H9 (cell line): ENCODE results near the gene FARP1. TPM values are rescaled to one million over a fixed set of nuclear protein-coding genes. Genes with fewer than 3 reads are reported as not detected.

ENCODE experiments used
- DNase-seq: peaks from one replicate; pipeline ENCODE4 v3.0.0-alpha.2; 2017
- H2AFZ ChIP-seq: one replicate; pipeline ENCODE4 v1.6.1; 2013; ENCODE audit warnings: mild to moderate bottlenecking, low read length, control low read depth, moderate library complexity
- H2AK5ac ChIP-seq: 2 replicates; pipeline ENCODE4 v1.6.1; 2013; ENCODE audit warnings: low read length, control low read depth, mixed read lengths; ENCODE audit not compliant: insufficient read length
- H2BK120ac ChIP-seq: one replicate; pipeline ENCODE4 v1.6.1; 2013; ENCODE audit warnings: low read depth, mild to moderate bottlenecking, low read length, control low read depth, inconsistent platforms; ENCODE audit not compliant: poor library complexity, severe bottlenecking
- H2BK12ac ChIP-seq: 2 replicates; pipeline ENCODE4 v1.6.1; 2013; ENCODE audit warnings: low read length, control low read depth, mixed read lengths, low read depth; ENCODE audit not compliant: insufficient read length
- H2BK15ac ChIP-seq: 2 replicates; pipeline ENCODE4 v1.6.1; 2013; ENCODE audit warnings: low read depth, low read length, control low read depth
- H2BK20ac ChIP-seq: one replicate; pipeline ENCODE4 v1.6.1; 2013; ENCODE audit warnings: low read depth, mild to moderate bottlenecking, low read length, control low read depth, inconsistent platforms; ENCODE audit not compliant: poor library complexity, severe bottlenecking
- H2BK5ac ChIP-seq: 2 replicates; pipeline ENCODE4 v1.6.1; 2013; ENCODE audit warnings: low read length, control low read depth, mixed read lengths; ENCODE audit not compliant: insufficient read length
- H3K14ac ChIP-seq: 2 replicates; pipeline ENCODE4 v1.6.1; 2013; ENCODE audit warnings: low read length, control low read depth; ENCODE audit not compliant: insufficient read depth
- H3K18ac ChIP-seq: 2 replicates; pipeline ENCODE4 v1.6.1; 2013; ENCODE audit warnings: low read depth, mild to moderate bottlenecking, mixed read lengths, low read length, control low read depth; ENCODE audit not compliant: insufficient read length
- H3K23ac ChIP-seq: 2 replicates; pipeline ENCODE4 v1.6.1; 2013; ENCODE audit warnings: low read length, control low read depth, mixed read lengths, low read depth; ENCODE audit not compliant: insufficient read length
- H3K23me2 ChIP-seq: 2 replicates; pipeline ENCODE4 v1.6.1; 2013; ENCODE audit warnings: low read depth, mild to moderate bottlenecking, mixed read lengths, low read length, control low read depth; ENCODE audit not compliant: insufficient read length, poor library complexity, severe bottlenecking
- H3K27ac ChIP-seq: 2 replicates; pipeline ENCODE4 v1.5.1; 2013; ENCODE audit warnings: low read length, control low read depth, mixed read lengths, low read depth; ENCODE audit not compliant: insufficient read length
- H3K27me3 ChIP-seq: 2 replicates; pipeline ENCODE4 v1.6.1; 2013; ENCODE audit warnings: low read length, control low read depth, inconsistent platforms; ENCODE audit not compliant: insufficient read depth
- H3K4ac ChIP-seq: 2 replicates; pipeline ENCODE4 v1.6.1; 2013; ENCODE audit warnings: low read depth, mild to moderate bottlenecking, control low read depth, inconsistent platforms, low read length, moderate library complexity
- H3K4me1 ChIP-seq: 2 replicates; pipeline ENCODE4 v1.6.1; 2013; ENCODE audit warnings: low read length, control low read depth, inconsistent platforms; ENCODE audit not compliant: insufficient read depth
- H3K4me2 ChIP-seq: 2 replicates; pipeline ENCODE4 v1.6.1; 2013; ENCODE audit warnings: low read length, control low read depth, mixed read lengths; ENCODE audit not compliant: insufficient read length, insufficient read depth
- H3K56ac ChIP-seq: 2 replicates; pipeline ENCODE4 v1.6.1; 2013; ENCODE audit warnings: low read depth, mild to moderate bottlenecking, mixed read lengths, low read length, control low read depth; ENCODE audit not compliant: insufficient read length
- H3K79me1 ChIP-seq: 2 replicates; pipeline ENCODE4 v1.6.1; 2013; ENCODE audit warnings: low read depth, mild to moderate bottlenecking, moderate library complexity, low read length, control low read depth, inconsistent platforms; ENCODE audit not compliant: insufficient read depth, poor library complexity, severe bottlenecking
- H3K79me2 ChIP-seq: 2 replicates; pipeline ENCODE4 v1.6.1; 2013; ENCODE audit warnings: low read length, control low read depth, inconsistent platforms; ENCODE audit not compliant: insufficient read depth
- H3K9ac ChIP-seq: 2 replicates; pipeline ENCODE4 v1.6.1; 2013; ENCODE audit warnings: low read length, control low read depth, mixed read lengths; ENCODE audit not compliant: insufficient read length; ENCODE audit errors: extremely low read depth
- H3K9me3 ChIP-seq: one replicate; pipeline ENCODE4 v1.6.1; 2013; ENCODE audit warnings: low read depth, low read length, inconsistent platforms; ENCODE audit not compliant: control insufficient read depth
- H3T11ph ChIP-seq: one replicate; pipeline ENCODE4 v1.6.1; 2013; ENCODE audit warnings: mild to moderate bottlenecking, low read length, control low read depth, inconsistent platforms
- H4K20me1 ChIP-seq: one replicate; pipeline ENCODE4 v1.6.1; 2013; ENCODE audit not compliant: control insufficient read depth, insufficient read length, insufficient read depth
- H4K5ac ChIP-seq: 2 replicates; pipeline ENCODE4 v1.6.1; 2013; ENCODE audit warnings: low read depth, mild to moderate bottlenecking, mixed read lengths, low read length, control low read depth; ENCODE audit not compliant: insufficient read length
- H4K8ac ChIP-seq: replicated peaks from 2 replicates; pipeline ENCODE4 v1.6.1; 2013; ENCODE audit warnings: low read length, control low read depth, mixed read lengths, low read depth; ENCODE audit not compliant: insufficient read length
- H4K91ac ChIP-seq: 2 replicates; pipeline ENCODE4 v1.6.1; 2013; ENCODE audit warnings: low read depth, mild to moderate bottlenecking, moderate library complexity, mixed read lengths, low read length, control low read depth; ENCODE audit not compliant: insufficient read length
- H3K27ac Mint-ChIP-seq, 3 experiments: 2 replicates in 2 of 3; 3 replicates in 1 of 3; pipeline ENCODE4 v1.8.0; 2020 to 2021; ENCODE audit warnings: mixed read lengths in 3 of 3, mild to moderate bottlenecking in 1 of 3, moderate library complexity in 1 of 3
- H3K27me3 Mint-ChIP-seq: 2 replicates; pipeline ENCODE4 v1.8.0; 2021; ENCODE audit warnings: low read depth, mild to moderate bottlenecking, moderate library complexity, mixed read lengths
- H3K36me3 Mint-ChIP-seq, 3 experiments: 2 replicates in 2 of 3; 3 replicates in 1 of 3; pipeline ENCODE4 v1.8.0; 2020 to 2021; ENCODE audit warnings: low read depth in 3 of 3, mixed read lengths in 3 of 3; ENCODE audit not compliant: insufficient read depth in 1 of 3
- H3K4me1 Mint-ChIP-seq, 2 experiments: 2 replicates each; pipeline ENCODE4 v1.8.0; 2020; ENCODE audit warnings: mixed read lengths in 2 of 2
- H3K4me3 Mint-ChIP-seq, 2 experiments: 2 replicates in 1 of 2; 3 replicates in 1 of 2; pipeline ENCODE4 v1.8.0; 2020 to 2021; ENCODE audit warnings: mild to moderate bottlenecking in 2 of 2, mixed read lengths in 2 of 2, moderate library complexity in 1 of 2
- H3K9me3 Mint-ChIP-seq, 2 experiments: 2 replicates in 1 of 2; 3 replicates in 1 of 2; pipeline ENCODE4 v1.8.0; 2020; ENCODE audit warnings: mild to moderate bottlenecking in 2 of 2, mixed read lengths in 2 of 2, moderate library complexity in 1 of 2
- CTCF ChIP-seq: fragments of 200-600 bp; sonication (generic); conservative IDR thresholded peaks from 3 replicates; pipeline ENCODE4 v1.8.0; 2021; ENCODE audit warnings: antibody characterized with exemption, mild to moderate bottlenecking
- WGBS: extraction: QIAGEN DNeasy Blood & Tissue Kit; methylation state at CpG from one replicate; pipeline ENCODE4 v1.1.7; 2013; ENCODE audit warnings: missing lambda C conversion rate, low lambda C conversion rate, mixed read lengths; ENCODE audit not compliant: insufficient read length; ENCODE audit errors: extremely low coverage; 5-methylcytosine and 5-hydroxymethylcytosine counted together
- total RNA-seq: library from RNA; stranded (reverse); gene quantifications from 2 replicates; pipeline ENCODE4 v1.2.1, GENCODE V29; 2021

FARP1 gene
- total RNA-seq, 1 experiment from 2014 or later: 95.9 TPM

- Mint-ChIP-seq H3K36me3 (peaks cover 29 to 83% (median 81%) of the 10 kb centered on the region in 3 experiments), H3K27me3 (no peaks in the 10 kb centered on the region), H3K27ac (peak overlapping the region in 1 of 3 experiments; percentile 68; a peak in 1 of 7 replicates), H3K9me3 (no peaks in the 10 kb centered on the region), H3K4me1 (peaks cover under 1 to 4% of the 10 kb centered on the region in 2 experiments; a peak in 3 of 4 replicates), H3K4me3 (no peak overlapping the region)
- Histone ChIP-seq H2AK5ac (no peak overlapping the region), H3K18ac (no peak overlapping the region), H3K27ac (no peak overlapping the region), H3K56ac (no peak overlapping the region), H2BK120ac (no peak overlapping the region), H3K23me2 (no peaks in the 10 kb centered on the region), H4K91ac (no peak overlapping the region), H2BK15ac (no peak overlapping the region), H2BK5ac (no peak overlapping the region), H4K5ac (no peak overlapping the region), H3K14ac (no peak overlapping the region), H4K20me1 (no peaks in the 10 kb centered on the region), H3T11ph (no peak overlapping the region), H3K4me1 (no peaks in the 10 kb centered on the region), H3K4ac (no peak overlapping the region), H3K9me3 (no peaks in the 10 kb centered on the region), H3K9ac (no peak overlapping the region), H3K4me2 (no peak overlapping the region), H3K79me2 (no peaks in the 10 kb centered on the region), H2BK12ac (no peak overlapping the region), H3K79me1 (no peaks in the 10 kb centered on the region), H3K27me3 (no peaks in the 10 kb centered on the region), H2BK20ac (no peak overlapping the region), H4K8ac (no peak overlapping the region), H3K23ac (no peak overlapping the region), H2AFZ (no peak overlapping the region)
- no CpG with 5 or more reads among the region's 13 CpGs for WGBS
- no peak for DNase-seq
- TF ChIP-seq CTCF: no peak
Observed at GRCh38 chr13:98457053-98457452, 314.2 kb downstream of the FARP1 start.
